Neural cell (in vitro differentiated cells): ENCODE data around the gene XXYLT1.
"Not testable (repeated sequence)": the region's sequence is repeated elsewhere in the genome, so short reads cannot be mapped to it uniquely, and the experiment has no call there.

ENCODE experiments used
- CTCF ChIP-seq: fragments of 450-650 bp; IDR thresholded peaks from 2 replicates; pipeline ENCODE4 v1.5.1; 2014; ENCODE audit warnings: antibody characterized with exemption, mild to moderate bottlenecking, moderate library complexity; ENCODE audit not compliant: poor library complexity, severe bottlenecking
- EP300 ChIP-seq: fragments of 450-650 bp; conservative IDR thresholded peaks from 2 replicates; pipeline ENCODE4 v1.6.1; 2014; ENCODE audit warnings: antibody characterized with exemption, mild to moderate bottlenecking, moderate library complexity; ENCODE audit not compliant: poor library complexity, severe bottlenecking
- EZH2 ChIP-seq: fragments of 200-600, 300-800 bp; shearing (Covaris generic), sonication (generic); IDR thresholded peaks from 2 replicates; pipeline ENCODE4 v1.6.1; 2014; ENCODE audit warnings: antibody characterized with exemption, low read length, borderline replicate concordance, mild to moderate bottlenecking; ENCODE audit not compliant: insufficient read depth, poor library complexity, severe bottlenecking
- MXI1 ChIP-seq: fragments of 450-650 bp; conservative IDR thresholded peaks from 2 replicates; pipeline ENCODE4 v1.6.1; 2014; ENCODE audit warnings: antibody characterized with exemption, mild to moderate bottlenecking; ENCODE audit not compliant: poor library complexity, severe bottlenecking
- POLR2AphosphoS5 ChIP-seq: IDR thresholded peaks from 2 replicates; pipeline ENCODE4 v1.6.1; 2012
- RAD21 ChIP-seq: fragments of 450-650 bp; conservative IDR thresholded peaks from 2 replicates; pipeline ENCODE4 v1.6.1; 2014; ENCODE audit warnings: antibody characterized with exemption, mild to moderate bottlenecking, moderate library complexity
- SMC3 ChIP-seq: fragments of 450-650 bp; conservative IDR thresholded peaks from 2 replicates; pipeline ENCODE4 v1.6.1; 2014; ENCODE audit warnings: antibody characterized with exemption, mild to moderate bottlenecking, moderate library complexity; ENCODE audit not compliant: poor library complexity

GRCh38 chr3:195087840-195088601 lies 182.9 kb downstream of the XXYLT1 start:
- not testable (repeated sequence) for TF ChIP-seq CTCF, POLR2AphosphoS5, MXI1, SMC3, EP300, EZH2, RAD21
